ENCODE data around the gene IL17RA. TPM values are rescaled to one million over a fixed set of nuclear protein-coding genes. Genes with fewer than 3 reads are reported as not detected.

The IL17RA gene
- total RNA-seq, 1 donor: 6.2 TPM

- H3K27ac ChIP-seq (ENCODE audit: low read depth, low read length): no peak overlapping the region
- no peak overlapping the region for H3K4me2 ChIP-seq (ENCODE audit: insufficient read depth, low read length)
- H3K79me2 ChIP-seq (ENCODE audit: insufficient read depth, low read length): peaks cover 23% of the 10 kb centered on the region
- H3K36me3 ChIP-seq (ENCODE audit: insufficient read depth, low read length): no peaks in the 10 kb centered on the region
- no peak for TF ChIP-seq CTCF (IDR thresholded peaks at IDR 0.05; ENCODE audit: extremely low read depth, low read depth, low read length)
- no peaks in the 10 kb centered on the region for H3K27me3 ChIP-seq (ENCODE audit: insufficient read depth, low read length)
- H3K4me1 ChIP-seq (ENCODE audit: insufficient read depth, low read length): no peaks in the 10 kb centered on the region
- H4K20me1 ChIP-seq (ENCODE audit: insufficient read depth, low read length): peaks cover 15% of the 10 kb centered on the region
- no peak overlapping the region for H3K4me3 ChIP-seq (ENCODE audit: insufficient read depth, low read length)
- no peak overlapping the region for H2AFZ ChIP-seq (ENCODE audit: low read length)
- DNase-seq (ENCODE audit: insufficient read length, low spot score, missing footprints): peak; percentile 43
- no peaks in the 10 kb centered on the region for H3K9me3 ChIP-seq (ENCODE audit: low read depth, low read length)
Measured at GRCh38 chr22:17152340-17152739, 67.5 kb downstream of the IL17RA start.

- peaks cover 30% of the 10 kb centered on the region for H3K79me2 ChIP-seq (ENCODE audit: insufficient read depth, low read length)
- H3K4me3 ChIP-seq (ENCODE audit: insufficient read depth, low read length): no peak overlapping the region
- H3K27ac ChIP-seq (ENCODE audit: low read depth, low read length): no peak overlapping the region
- no peaks in the 10 kb centered on the region for H3K9me3 ChIP-seq (ENCODE audit: low read depth, low read length)
- no peak overlapping the region for H3K4me2 ChIP-seq (ENCODE audit: insufficient read depth, low read length)
- H3K4me1 ChIP-seq (ENCODE audit: insufficient read depth, low read length): no peaks in the 10 kb centered on the region
- H2AFZ ChIP-seq (ENCODE audit: low read length): no peak overlapping the region
- no peaks in the 10 kb centered on the region for H3K36me3 ChIP-seq (ENCODE audit: insufficient read depth, low read length)
- H4K20me1 ChIP-seq (ENCODE audit: insufficient read depth, low read length): peaks cover 15% of the 10 kb centered on the region
- no peak for TF ChIP-seq CTCF (IDR thresholded peaks at IDR 0.05; ENCODE audit: extremely low read depth, low read depth, low read length)
- peak; percentile 59 for DNase-seq (ENCODE audit: insufficient read length, low spot score, missing footprints)
- H3K27me3 ChIP-seq (ENCODE audit: insufficient read depth, low read length): no peaks in the 10 kb centered on the region
Measured at GRCh38 chr22:17152971-17153370, 68.2 kb downstream of the IL17RA start.

- Histone ChIP-seq H3K4me3 (ENCODE audit: insufficient read depth, low read length) (no peak overlapping the region), H3K4me1 (ENCODE audit: insufficient read depth, low read length) (no peaks in the 10 kb centered on the region), H2AFZ (ENCODE audit: low read length) (no peak overlapping the region), H3K9me3 (ENCODE audit: low read depth, low read length) (no peaks in the 10 kb centered on the region), H3K36me3 (ENCODE audit: insufficient read depth, low read length) (no peaks in the 10 kb centered on the region), H3K27me3 (ENCODE audit: insufficient read depth, low read length) (no peaks in the 10 kb centered on the region), H3K27ac (ENCODE audit: low read depth, low read length) (no peak overlapping the region), H3K79me2 (ENCODE audit: insufficient read depth, low read length) (peaks cover 30% of the 10 kb centered on the region), H3K4me2 (ENCODE audit: insufficient read depth, low read length) (no peak overlapping the region), H4K20me1 (ENCODE audit: insufficient read depth, low read length) (peaks cover 12% of the 10 kb centered on the region)
- TF ChIP-seq CTCF (IDR thresholded peaks at IDR 0.05; ENCODE audit: extremely low read depth, low read depth, low read length): no peak
- DNase-seq (ENCODE audit: insufficient read length, low spot score, missing footprints): peak; percentile 70
Measured at GRCh38 chr22:17155941-17156340, 71.1 kb downstream of the IL17RA start.

GRCh38 chr22:17157714-17158113 is 72.9 kb downstream of the IL17RA start:
- no peak overlapping the region for H3K4me3 ChIP-seq (ENCODE audit: insufficient read depth, low read length)
- H3K9me3 ChIP-seq (ENCODE audit: low read depth, low read length): no peaks in the 10 kb centered on the region
- H3K79me2 ChIP-seq (ENCODE audit: insufficient read depth, low read length): peaks cover 23% of the 10 kb centered on the region
- no peak overlapping the region for H2AFZ ChIP-seq (ENCODE audit: low read length)
- H3K36me3 ChIP-seq (ENCODE audit: insufficient read depth, low read length): no peaks in the 10 kb centered on the region
- no peak for TF ChIP-seq CTCF (IDR thresholded peaks at IDR 0.05; ENCODE audit: extremely low read depth, low read depth, low read length)
- H3K27me3 ChIP-seq (ENCODE audit: insufficient read depth, low read length): no peaks in the 10 kb centered on the region
- H3K27ac ChIP-seq (ENCODE audit: low read depth, low read length): no peak overlapping the region
- H3K4me2 ChIP-seq (ENCODE audit: insufficient read depth, low read length): no peak overlapping the region
- peak; percentile 50 for DNase-seq (ENCODE audit: insufficient read length, low spot score, missing footprints)
- H4K20me1 ChIP-seq (ENCODE audit: insufficient read depth, low read length): peaks cover 4% of the 10 kb centered on the region
- H3K4me1 ChIP-seq (ENCODE audit: insufficient read depth, low read length): no peaks in the 10 kb centered on the region

All from osteoblast (primary cell).